Astrocyte of the spinal cord (primary cell): ENCODE results near the gene SORL1.

Experiments used
- DNase-seq: peaks from one replicate; pipeline ENCODE4 v3.0.0; 2011; ENCODE audit warnings: low read depth, low spot score
- H3K4me3 ChIP-seq: 2 replicates; pipeline ENCODE4 v1.5.1; 2011; ENCODE audit warnings: low read depth, mild to moderate bottlenecking, low read length, moderate library complexity
- in situ Hi-C: cut with HindIII; loops from 2 replicates; pipeline ENCODE4 v1.10.0; 2017; ENCODE audit warnings: low sequenced_read_pairs
- TF ChIP-seq, protein P1 (sequence below): IDR thresholded peaks from 2 replicates; pipeline ENCODE4 v1.5.1; 2012; ENCODE audit warnings: low read depth, mild to moderate bottlenecking, low read length, inconsistent platforms

The SORL1 gene

DNA sequence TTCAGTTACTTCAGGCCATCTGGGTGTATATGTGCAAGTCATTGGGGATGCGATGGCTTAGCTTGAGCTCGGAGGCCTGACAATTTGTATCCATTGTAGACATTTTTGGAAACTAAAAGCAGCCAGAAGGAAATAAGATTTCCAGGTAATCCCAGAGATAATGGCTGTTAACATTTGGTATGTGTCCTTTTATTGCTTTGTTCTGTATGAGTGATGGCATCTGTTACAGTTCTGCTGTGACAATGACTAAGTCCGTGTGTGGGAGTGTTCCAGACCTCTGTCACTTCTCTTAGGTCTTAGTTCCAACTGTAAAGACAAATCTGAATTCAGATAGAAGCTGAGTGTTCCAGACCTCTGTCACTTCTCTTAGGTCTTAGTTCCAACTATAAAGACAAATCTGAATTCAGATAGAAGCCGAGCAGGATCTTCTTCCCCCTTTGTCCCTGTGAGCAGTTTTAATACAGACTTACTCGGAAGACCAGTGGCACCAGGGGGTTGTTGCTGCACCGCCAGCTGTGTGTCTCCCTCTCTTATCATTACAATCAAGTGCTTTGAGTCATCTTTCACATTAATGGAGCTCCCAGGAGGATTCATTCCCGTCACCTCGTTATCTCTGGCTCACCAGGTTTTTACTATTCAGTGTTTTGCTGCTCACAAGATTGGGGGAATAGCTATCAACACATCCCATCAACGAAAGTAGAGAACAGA is 191.5 kb downstream of the SORL1 start:
- TF ChIP-seq, protein P1, sequence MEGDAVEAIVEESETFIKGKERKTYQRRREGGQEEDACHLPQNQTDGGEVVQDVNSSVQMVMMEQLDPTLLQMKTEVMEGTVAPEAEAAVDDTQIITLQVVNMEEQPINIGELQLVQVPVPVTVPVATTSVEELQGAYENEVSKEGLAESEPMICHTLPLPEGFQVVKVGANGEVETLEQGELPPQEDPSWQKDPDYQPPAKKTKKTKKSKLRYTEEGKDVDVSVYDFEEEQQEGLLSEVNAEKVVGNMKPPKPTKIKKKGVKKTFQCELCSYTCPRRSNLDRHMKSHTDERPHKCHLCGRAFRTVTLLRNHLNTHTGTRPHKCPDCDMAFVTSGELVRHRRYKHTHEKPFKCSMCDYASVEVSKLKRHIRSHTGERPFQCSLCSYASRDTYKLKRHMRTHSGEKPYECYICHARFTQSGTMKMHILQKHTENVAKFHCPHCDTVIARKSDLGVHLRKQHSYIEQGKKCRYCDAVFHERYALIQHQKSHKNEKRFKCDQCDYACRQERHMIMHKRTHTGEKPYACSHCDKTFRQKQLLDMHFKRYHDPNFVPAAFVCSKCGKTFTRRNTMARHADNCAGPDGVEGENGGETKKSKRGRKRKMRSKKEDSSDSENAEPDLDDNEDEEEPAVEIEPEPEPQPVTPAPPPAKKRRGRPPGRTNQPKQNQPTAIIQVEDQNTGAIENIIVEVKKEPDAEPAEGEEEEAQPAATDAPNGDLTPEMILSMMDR, result no peak

DNA sequence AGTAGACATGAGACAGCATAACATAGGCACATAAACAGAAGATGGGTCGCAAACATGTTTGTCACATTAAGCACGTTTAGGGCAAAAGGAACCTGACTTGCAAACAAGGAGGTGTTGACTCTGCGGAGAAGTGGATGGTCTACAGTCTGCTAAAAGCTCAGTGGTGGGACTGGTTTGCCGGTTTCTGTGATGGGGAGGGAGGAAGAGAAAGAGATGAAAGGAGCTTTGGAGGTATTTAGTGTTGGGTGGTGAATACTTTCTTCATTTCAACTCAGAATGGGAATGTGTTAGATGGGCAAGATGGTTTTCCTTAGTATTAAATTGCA is 192.0 kb downstream of the SORL1 start:
- in situ Hi-C loops, result no loop called here
- TF ChIP-seq, protein P1, result no peak
- no peak overlapping the region for H3K4me3 ChIP-seq
- DNase-seq, result no peak

More for the DNA sequence above, 191.5 kb downstream of the SORL1 start:
- in situ Hi-C loops, result no loop called here
- DNase-seq, result no peak
- no peak overlapping the region for H3K4me3 ChIP-seq

DNA sequence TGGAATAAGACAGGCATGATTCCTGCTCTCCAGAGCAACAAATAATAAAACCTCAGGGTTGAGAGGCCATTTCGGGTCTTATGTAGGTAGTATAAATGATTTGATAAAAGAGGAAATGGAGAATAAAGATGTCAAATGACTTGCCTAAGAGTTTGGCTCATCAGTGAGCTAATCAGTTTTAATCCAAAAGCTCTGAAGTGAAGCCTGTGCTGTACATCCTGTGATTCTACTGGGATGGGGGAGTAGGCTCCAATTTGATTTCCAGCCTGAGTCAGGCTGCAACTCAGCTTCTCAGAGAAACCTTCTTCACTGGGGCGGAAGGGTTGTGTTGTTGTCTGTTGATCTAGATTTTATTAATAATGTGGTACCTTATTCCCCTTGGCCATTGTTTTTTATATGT is 192.9 kb downstream of the SORL1 start:
- in situ Hi-C loops, result no loop called here
- TF ChIP-seq, protein P1, result no peak
- H3K4me3 ChIP-seq, result no peak overlapping the region
- no peak for DNase-seq

DNA sequence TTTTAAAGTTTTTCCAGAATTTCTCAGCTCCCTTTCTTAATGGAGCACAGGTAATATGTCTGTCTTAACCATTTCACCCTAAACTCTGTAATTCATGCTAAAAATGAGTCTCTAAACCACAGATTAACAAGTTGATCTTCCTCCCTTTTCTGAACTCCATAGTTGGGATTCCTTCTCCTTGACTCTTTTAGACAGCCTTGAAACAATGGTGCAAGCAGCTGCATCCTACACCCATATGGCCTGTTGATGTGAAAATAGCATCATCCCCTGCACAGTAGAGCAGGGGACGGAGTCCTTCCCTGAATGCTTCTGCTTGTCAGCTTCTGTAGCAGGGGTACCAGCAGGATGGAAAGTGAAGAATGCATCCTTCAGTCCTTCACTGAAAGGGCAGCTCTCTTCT is 193.5 kb downstream of the SORL1 start:
- TF ChIP-seq, protein P1, result no peak
- no peak for DNase-seq
- in situ Hi-C loops, result no loop called here
- H3K4me3 ChIP-seq, result no peak overlapping the region

DNA sequence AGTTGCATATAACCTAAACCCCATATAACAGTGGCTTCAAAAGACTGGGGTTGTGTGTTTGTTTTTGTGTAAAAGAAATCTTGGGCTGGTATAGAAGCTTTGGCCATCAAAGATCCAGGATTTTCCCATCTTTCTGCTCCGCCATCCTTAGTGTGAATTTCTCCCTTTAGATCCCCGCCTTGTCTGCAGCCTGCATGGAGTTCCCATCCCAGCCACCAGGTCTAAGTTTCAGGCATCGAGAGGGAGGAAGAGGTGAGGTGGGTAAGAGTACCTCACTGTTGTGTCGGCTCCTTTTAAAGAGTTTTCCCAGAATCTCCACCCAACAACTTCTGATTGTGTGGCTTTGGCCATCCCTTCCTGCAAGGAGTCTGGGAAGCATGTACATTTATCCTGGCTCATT is 196.2 kb downstream of the SORL1 start:
- TF ChIP-seq, protein P1, result peak; percentile 12
- in situ Hi-C loops, result no loop called here
- no peak overlapping the region for H3K4me3 ChIP-seq
- no peak for DNase-seq

DNA sequence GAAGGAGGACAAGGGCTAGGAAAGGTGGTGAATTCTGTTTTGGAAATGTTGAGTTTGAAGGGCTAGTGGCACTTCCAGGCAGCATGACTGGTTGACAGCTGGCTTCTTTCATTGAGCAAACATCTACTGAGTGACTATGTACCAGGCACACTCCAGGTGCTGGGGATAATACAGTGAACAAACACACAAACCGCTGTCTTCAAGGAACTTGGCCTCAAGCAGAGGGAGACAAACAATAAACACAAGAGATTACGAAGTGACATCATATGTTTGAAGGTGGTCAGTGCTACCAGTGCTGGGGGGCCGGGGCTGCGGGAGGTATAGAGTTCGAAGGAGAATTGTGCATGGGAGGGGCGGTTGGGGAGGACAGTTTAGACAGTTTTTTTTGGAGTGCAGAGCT is 197.7 kb downstream of the SORL1 start:
- no peak for DNase-seq
- in situ Hi-C loops, result no loop called here
- no peak overlapping the region for H3K4me3 ChIP-seq
- TF ChIP-seq, protein P1, result no peak
